Measurements from ENCODE around the gene ADAP1. TPM values are rescaled to one million over a fixed set of nuclear protein-coding genes. Genes with fewer than 3 reads are reported as not detected.

ADAP1 gene
- total and polyA plus RNA-seq, 9 donors = 2.0 to 6.1 (median 3.3) TPM

- no peak for DNase-seq
- Histone ChIP-seq H3K27ac (ENCODE audit: low read length) (no peak overlapping the region), H3K27me3 (ENCODE audit: control insufficient read depth, insufficient read depth, low read length) (no peaks in the 10 kb centered on the region), H3K4me1 (ENCODE audit: control insufficient read depth, insufficient read depth, low read length) (peaks cover 33% of the 10 kb centered on the region), H3K36me3 (ENCODE audit: control insufficient read depth, insufficient read depth, low read length) (no peaks in the 10 kb centered on the region), H3K9me3 (replicated peaks; ENCODE audit: control insufficient read depth, low read depth, low read length) (no peaks in the 10 kb centered on the region), H3K4me3 (ENCODE audit: low read length) (no peak overlapping the region)
- 64% methylated on average over 40 of the region's 40 CpGs for WGBS (ENCODE audit: insufficient coverage)
These were observed 34.0 kb downstream of the ADAP1 start for GRCh38 chr7:920351-921070.

- Histone ChIP-seq H3K9me3 (replicated peaks; ENCODE audit: control insufficient read depth, low read depth, low read length) (no peaks in the 10 kb centered on the region), H3K27ac (ENCODE audit: low read length) (no peak overlapping the region), H3K4me3 (ENCODE audit: low read length) (no peak overlapping the region), H3K27me3 (ENCODE audit: control insufficient read depth, insufficient read depth, low read length) (no peaks in the 10 kb centered on the region), H3K36me3 (ENCODE audit: control insufficient read depth, insufficient read depth, low read length) (no peaks in the 10 kb centered on the region), H3K4me1 (ENCODE audit: control insufficient read depth, insufficient read depth, low read length) (peaks cover 31% of the 10 kb centered on the region)
- WGBS (ENCODE audit: insufficient coverage) = 66% methylated on average over 25 of the region's 26 CpGs
- DNase-seq = no peak
These were observed 34.5 kb downstream of the ADAP1 start for GRCh38 chr7:919924-920341.

DNA sequence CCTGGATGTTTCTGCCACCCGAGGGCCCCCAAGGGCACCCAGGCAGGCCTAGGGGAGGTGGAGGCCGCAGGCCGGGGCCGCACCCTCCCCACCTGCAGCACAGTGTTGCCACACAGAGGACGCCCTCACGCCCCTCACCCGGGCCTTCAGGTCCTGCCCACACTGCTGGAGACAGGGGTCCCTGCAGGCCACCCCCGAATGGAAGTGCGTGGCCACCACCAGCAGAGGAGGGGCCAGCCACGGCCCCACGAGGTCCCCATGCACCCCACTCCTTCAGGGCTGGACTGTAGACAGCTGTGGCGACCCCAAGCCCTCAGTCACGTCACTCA lies 35.4 kb downstream of the ADAP1 start:
- no peak for DNase-seq
- no peaks in the 10 kb centered on the region for H3K9me3 ChIP-seq (replicated peaks; ENCODE audit: control insufficient read depth, low read depth, low read length)
- peaks cover 25% of the 10 kb centered on the region for H3K4me1 ChIP-seq (ENCODE audit: control insufficient read depth, insufficient read depth, low read length)
- no peak overlapping the region for H3K27ac ChIP-seq (ENCODE audit: low read length)
- no peak overlapping the region for H3K4me3 ChIP-seq (ENCODE audit: low read length)
- WGBS (ENCODE audit: insufficient coverage) = 84% methylated on average over 9 of the region's 13 CpGs
- H3K36me3 ChIP-seq (ENCODE audit: control insufficient read depth, insufficient read depth, low read length) = no peaks in the 10 kb centered on the region
- no peaks in the 10 kb centered on the region for H3K27me3 ChIP-seq (ENCODE audit: control insufficient read depth, insufficient read depth, low read length)

DNA sequence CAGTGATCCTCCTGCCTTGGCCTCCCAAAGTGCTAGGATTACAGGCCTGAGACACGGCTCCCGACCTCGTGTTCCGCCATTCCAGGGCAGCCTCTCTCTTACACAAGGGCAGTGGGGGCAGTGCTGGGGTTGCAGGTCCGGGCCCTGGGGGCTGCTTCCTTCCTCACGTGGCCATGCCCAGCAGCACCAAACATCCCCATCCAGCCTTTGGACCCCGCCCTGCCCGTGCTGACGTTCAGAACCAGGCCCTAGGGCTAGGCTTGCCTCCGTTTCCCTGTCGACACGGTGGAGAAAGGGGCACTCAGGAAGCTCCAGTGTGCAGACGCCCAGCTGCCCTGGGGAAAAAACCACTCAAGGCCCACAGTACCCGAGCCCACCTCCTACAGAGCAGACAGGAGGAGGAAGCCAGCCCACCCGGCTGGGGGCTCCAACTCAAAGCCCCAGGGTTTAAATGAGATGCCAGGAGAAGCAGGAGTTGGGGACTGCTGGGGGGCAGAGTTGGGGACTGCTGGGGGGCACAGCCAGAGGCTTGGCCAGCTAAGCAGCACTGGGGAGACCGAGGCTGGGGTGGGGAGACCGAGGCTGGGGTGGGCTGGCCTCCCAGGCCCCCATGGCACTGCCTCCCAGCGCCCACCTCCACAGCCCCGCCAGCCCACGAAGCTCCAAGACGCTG lies 35.9 kb downstream of the ADAP1 start:
- Histone ChIP-seq H3K27ac (ENCODE audit: low read length) (no peak overlapping the region), H3K4me3 (ENCODE audit: low read length) (no peak overlapping the region), H3K4me1 (ENCODE audit: control insufficient read depth, insufficient read depth, low read length) (peaks cover 22% of the 10 kb centered on the region), H3K9me3 (replicated peaks; ENCODE audit: control insufficient read depth, low read depth, low read length) (no peaks in the 10 kb centered on the region), H3K27me3 (ENCODE audit: control insufficient read depth, insufficient read depth, low read length) (no peaks in the 10 kb centered on the region), H3K36me3 (ENCODE audit: control insufficient read depth, insufficient read depth, low read length) (no peaks in the 10 kb centered on the region)
- no peak for DNase-seq
- WGBS (ENCODE audit: insufficient coverage) = 72% methylated on average over 18 of the region's 21 CpGs

GRCh38 chr7:918118-918425 lies 36.4 kb downstream of the ADAP1 start:
- Histone ChIP-seq H3K4me3 (ENCODE audit: low read length) (no peak overlapping the region), H3K4me1 (ENCODE audit: control insufficient read depth, insufficient read depth, low read length) (peaks cover 17% of the 10 kb centered on the region), H3K27me3 (ENCODE audit: control insufficient read depth, insufficient read depth, low read length) (no peaks in the 10 kb centered on the region), H3K27ac (ENCODE audit: low read length) (no peak overlapping the region), H3K36me3 (ENCODE audit: control insufficient read depth, insufficient read depth, low read length) (no peaks in the 10 kb centered on the region), H3K9me3 (replicated peaks; ENCODE audit: control insufficient read depth, low read depth, low read length) (no peaks in the 10 kb centered on the region)
- DNase-seq = no peak
- WGBS (ENCODE audit: insufficient coverage) = 79% methylated on average over 6 of the region's 9 CpGs

DNA sequence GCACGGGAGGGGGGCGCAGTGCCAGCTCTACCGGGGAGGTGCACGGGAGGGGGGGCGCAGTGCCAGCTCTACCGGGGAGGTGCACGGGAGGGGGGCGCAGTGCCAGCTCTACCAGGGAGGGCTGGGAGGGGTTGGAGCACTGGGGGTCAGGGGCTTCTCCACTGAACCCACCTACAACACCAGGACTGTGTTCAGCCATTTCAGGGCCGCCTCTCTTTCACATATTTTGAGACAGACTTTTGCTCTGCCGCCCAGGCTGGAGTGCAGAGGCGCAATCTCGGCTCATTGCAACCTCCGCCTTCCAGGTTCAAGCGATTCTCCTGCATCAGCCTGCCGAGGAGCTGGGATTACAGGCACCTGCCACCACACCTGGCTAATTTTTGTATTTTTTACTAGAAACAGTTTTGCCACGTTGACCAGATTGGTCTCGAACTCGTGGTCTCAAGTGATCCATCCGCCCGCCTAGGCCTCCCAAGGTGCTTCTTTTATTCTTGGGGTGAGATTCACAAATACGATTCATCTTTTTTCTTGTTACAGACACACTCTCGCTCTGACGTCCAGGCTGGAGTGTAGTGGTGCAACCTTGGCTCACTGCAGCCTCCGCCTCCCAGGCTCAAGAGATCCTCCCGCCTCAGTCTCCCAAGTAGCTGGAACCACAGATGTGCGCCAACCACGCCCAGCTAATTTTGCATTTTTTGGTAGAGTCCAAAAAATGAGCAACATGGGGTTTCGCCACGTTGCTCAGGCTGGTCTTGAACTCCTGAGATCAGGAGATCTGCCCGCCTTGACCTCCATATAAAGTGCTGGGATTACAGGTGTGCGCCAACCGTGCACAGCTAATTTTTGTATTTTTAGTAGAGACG lies 37.0 kb downstream of the ADAP1 start:
- DNase-seq = no peak
- Histone ChIP-seq H3K27me3 (ENCODE audit: control insufficient read depth, insufficient read depth, low read length) (no peaks in the 10 kb centered on the region), H3K9me3 (replicated peaks; ENCODE audit: control insufficient read depth, low read depth, low read length) (no peaks in the 10 kb centered on the region), H3K4me1 (ENCODE audit: control insufficient read depth, insufficient read depth, low read length) (peaks cover 14% of the 10 kb centered on the region), H3K27ac (ENCODE audit: low read length) (no peak overlapping the region), H3K4me3 (ENCODE audit: low read length) (no peak overlapping the region), H3K36me3 (ENCODE audit: control insufficient read depth, insufficient read depth, low read length) (no peaks in the 10 kb centered on the region)
- 87% methylated on average over 21 of the region's 33 CpGs for WGBS (ENCODE audit: insufficient coverage)

DNA sequence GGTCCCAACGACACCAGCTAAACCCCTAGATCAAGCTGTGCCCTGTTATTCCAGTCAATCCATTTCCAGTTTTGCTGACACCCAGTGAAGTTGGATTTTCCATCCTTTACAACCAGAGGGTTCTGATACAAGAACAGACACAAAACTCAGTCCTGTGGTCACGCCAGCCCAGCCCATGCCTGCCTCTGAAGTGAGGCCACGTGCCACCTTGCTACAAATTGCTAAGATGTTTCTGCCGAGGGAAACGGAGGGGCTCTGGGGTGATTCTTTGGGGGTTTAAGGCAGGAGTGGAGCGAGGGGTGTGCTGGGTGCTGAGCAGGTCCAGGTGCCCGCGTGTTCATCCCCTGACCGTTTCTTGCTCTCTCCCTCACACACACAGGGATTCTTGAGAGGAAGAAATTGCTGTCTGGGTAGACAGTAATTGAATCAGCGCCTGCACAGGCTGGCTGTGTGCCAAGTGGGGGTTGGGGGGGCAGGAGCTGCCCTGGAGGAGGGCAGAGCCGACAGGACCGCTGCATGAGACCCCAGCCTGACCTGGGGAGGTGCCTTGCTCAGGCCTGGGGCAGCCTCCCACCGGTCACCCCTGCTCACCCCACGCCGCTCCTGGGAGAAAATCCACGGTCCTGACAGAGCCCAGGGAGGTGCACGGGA lies 38.1 kb downstream of the ADAP1 start:
- no peak overlapping the region for H3K27ac ChIP-seq (ENCODE audit: low read length)
- DNase-seq = no peak

DNA sequence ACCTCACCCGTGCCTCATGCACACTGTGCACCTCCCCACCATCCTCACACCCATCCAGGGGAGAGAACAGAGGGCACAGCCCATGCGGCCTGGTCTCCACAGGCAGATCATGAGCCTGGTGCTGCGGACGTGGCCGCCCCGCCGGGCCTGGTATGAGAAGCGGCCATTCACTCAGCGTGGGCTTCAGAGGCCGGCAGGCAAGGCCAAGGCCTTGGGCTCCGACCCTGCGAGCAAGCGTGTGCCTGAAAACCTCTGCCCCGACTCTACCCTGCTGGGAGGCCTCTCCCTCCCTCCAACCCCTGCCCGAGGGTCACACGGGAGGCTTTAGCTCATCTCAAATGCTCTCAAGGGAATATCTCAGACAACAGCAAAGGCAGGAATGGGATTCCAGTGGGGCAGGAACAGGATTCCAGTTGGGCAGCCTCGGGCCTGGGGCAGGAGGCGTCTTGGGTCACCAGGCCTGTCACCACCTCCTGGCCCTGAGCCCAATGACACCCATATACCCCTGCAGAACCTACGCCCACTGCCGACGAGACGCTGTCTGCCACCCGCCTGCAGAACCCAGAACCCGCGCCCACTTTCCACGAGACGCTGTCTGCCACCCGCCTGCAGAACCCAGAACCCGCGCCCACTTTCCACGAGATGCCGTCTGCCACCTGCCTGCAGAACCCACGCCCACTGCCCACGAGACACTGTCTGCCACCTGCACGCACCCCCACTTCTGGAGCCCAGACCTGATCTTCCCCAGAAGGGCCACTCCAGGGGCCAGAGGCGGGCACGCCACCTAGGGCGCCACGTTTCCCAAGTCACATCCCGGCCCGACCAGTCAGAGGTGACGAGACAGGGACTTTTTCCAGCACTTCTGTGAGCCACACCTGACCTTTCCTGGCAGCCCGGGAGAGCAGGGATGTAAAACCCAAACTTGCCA lies 38.9 kb downstream of the ADAP1 start:
- no peak for DNase-seq
- peaks cover 5% of the 10 kb centered on the region for H3K4me1 ChIP-seq (ENCODE audit: control insufficient read depth, insufficient read depth, low read length)
- no peaks in the 10 kb centered on the region for H3K36me3 ChIP-seq (ENCODE audit: control insufficient read depth, insufficient read depth, low read length)
- H3K27me3 ChIP-seq (ENCODE audit: control insufficient read depth, insufficient read depth, low read length) = peaks cover under 1% of the 10 kb centered on the region
- H3K27ac ChIP-seq (ENCODE audit: low read length) = no peak overlapping the region
- WGBS (ENCODE audit: insufficient coverage) = 87% methylated on average over 43 of the region's 43 CpGs
- H3K9me3 ChIP-seq (replicated peaks; ENCODE audit: control insufficient read depth, low read depth, low read length) = no peaks in the 10 kb centered on the region
- no peak overlapping the region for H3K4me3 ChIP-seq (ENCODE audit: low read length)

More for the DNA sequence above, 38.1 kb downstream of the ADAP1 start:
- Histone ChIP-seq H3K9me3 (replicated peaks; ENCODE audit: control insufficient read depth, low read depth, low read length) (no peaks in the 10 kb centered on the region), H3K4me3 (ENCODE audit: low read length) (no peak overlapping the region), H3K36me3 (ENCODE audit: control insufficient read depth, insufficient read depth, low read length) (no peaks in the 10 kb centered on the region), H3K4me1 (ENCODE audit: control insufficient read depth, insufficient read depth, low read length) (peaks cover 5% of the 10 kb centered on the region), H3K27me3 (ENCODE audit: control insufficient read depth, insufficient read depth, low read length) (no peaks in the 10 kb centered on the region)
- WGBS (ENCODE audit: insufficient coverage) = 41% methylated on average over 5 of the region's 17 CpGs

DNA sequence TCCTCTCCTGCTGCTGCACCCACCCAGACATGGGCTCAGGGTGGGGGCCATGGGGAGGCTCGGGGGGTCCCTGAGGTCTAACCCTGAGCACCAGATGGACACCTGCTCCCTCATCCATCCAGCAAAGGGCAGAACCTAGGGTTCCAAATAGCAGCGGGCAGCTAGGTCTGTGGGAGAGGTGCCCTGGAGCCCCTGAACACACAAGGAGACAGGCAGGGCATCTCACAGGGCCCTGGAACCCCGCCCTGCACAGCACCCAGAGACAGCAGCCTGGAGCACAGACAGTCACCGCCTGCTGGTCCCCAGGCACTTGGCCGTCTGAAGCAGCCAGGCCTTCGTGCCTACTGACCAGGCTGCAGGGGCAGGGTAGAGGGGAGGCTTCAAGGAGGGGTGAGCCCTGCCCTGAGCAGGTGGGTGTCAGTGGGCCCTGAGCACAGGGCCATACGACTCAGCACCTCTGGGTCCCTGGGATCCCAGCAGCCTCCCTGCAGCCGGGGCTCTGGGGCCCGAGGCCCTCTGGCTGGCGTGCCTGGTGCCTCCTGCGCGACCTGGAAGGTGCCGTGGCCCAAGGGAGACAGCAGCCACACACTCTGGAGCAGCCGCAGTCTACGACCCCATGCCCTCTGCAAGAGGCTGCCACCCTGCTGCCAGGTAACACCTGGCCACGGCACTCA lies 39.8 kb downstream of the ADAP1 start:
- Histone ChIP-seq H3K36me3 (ENCODE audit: control insufficient read depth, insufficient read depth, low read length) (no peaks in the 10 kb centered on the region), H3K4me3 (ENCODE audit: low read length) (no peak overlapping the region), H3K4me1 (ENCODE audit: control insufficient read depth, insufficient read depth, low read length) (peaks cover 8% of the 10 kb centered on the region), H3K27ac (ENCODE audit: low read length) (no peak overlapping the region), H3K27me3 (ENCODE audit: control insufficient read depth, insufficient read depth, low read length) (peaks cover 7% of the 10 kb centered on the region), H3K9me3 (replicated peaks; ENCODE audit: control insufficient read depth, low read depth, low read length) (no peaks in the 10 kb centered on the region)
- DNase-seq = no peak
- 80% methylated on average over 8 of the region's 16 CpGs for WGBS (ENCODE audit: insufficient coverage)

All from muscle of leg (tissue), 11 donors.